K562 (cell line): Measurements from ENCODE around the gene GNG7. TPM values are rescaled to one million over a fixed set of nuclear protein-coding genes. Genes with fewer than 3 reads are reported as not detected.

ENCODE experiments used
- BRCA1 ChIP-seq, 2 experiments: fragments of 450-650 bp in 1 of 2; sonication (generic) in 1 of 2; formaldehyde crosslinking in 1 of 2; IDR thresholded peaks; 2 replicates each; pipeline versions ENCODE4 v1.5.0 to v1.6.1; 2017 to 2020; ENCODE audit warnings: mild to moderate bottlenecking in 1 of 2, missing genetic modification reagents in 1 of 2
- CBX5 ChIP-seq: IDR thresholded peaks from 2 replicates; pipeline ENCODE4 v1.6.1; 2014; ENCODE audit warnings: low read depth, borderline replicate concordance
- CREBBP ChIP-seq: IDR thresholded peaks from one replicate; pipeline ENCODE4 v1.6.1; 2012; ENCODE audit warnings: low read depth, mild to moderate bottlenecking, control low read depth, inconsistent platforms, low read length
- DPF2 ChIP-seq: fragments of 450-650 bp; IDR thresholded peaks from 2 replicates; pipeline ENCODE4 v1.6.1; 2016
- FOSL1 ChIP-seq: fragments of 200-800 bp; sonication (Bioruptor generic); conservative IDR thresholded peaks from 2 replicates; pipeline ENCODE4 v1.6.1; 2016; ENCODE audit warnings: missing genetic modification characterization, missing compliant biosample characterization
- HMGN3 ChIP-seq: IDR thresholded peaks from 2 replicates; pipeline ENCODE4 v1.6.1; 2011; ENCODE audit warnings: borderline replicate concordance, low read depth, mild to moderate bottlenecking, mixed read lengths, low read length; ENCODE audit not compliant: insufficient read length; ENCODE audit errors: extremely low read depth
- L3MBTL2 ChIP-seq: fragments of 450-650 bp; IDR thresholded peaks from 2 replicates; pipeline ENCODE4 v1.6.1; 2016; ENCODE audit warnings: mild to moderate bottlenecking, moderate library complexity
- MIER1 ChIP-seq: fragments of 450-650 bp; IDR thresholded peaks from 2 replicates; pipeline ENCODE4 v1.6.1; 2016; ENCODE audit warnings: antibody characterized with exemption, mild to moderate bottlenecking, low read depth
- NFYB ChIP-seq: IDR thresholded peaks from 2 replicates; pipeline ENCODE4 v1.6.1; 2011; ENCODE audit warnings: mild to moderate bottlenecking, moderate library complexity; ENCODE audit not compliant: insufficient read length; ENCODE audit errors: extremely low read depth
- NR2F6 ChIP-seq: fragments of 450-650 bp; formaldehyde crosslinking; IDR thresholded peaks from 2 replicates; pipeline ENCODE4 v1.4.0; 2020; ENCODE audit warnings: mild to moderate bottlenecking
- PHB ChIP-seq: fragments of 250-450 bp; sonication (Bioruptor Pico); IDR thresholded peaks from 2 replicates; pipeline ENCODE4 v1.5.0; 2021
- RAD21 ChIP-seq, 2 experiments: fragments of 250-450 bp in 1 of 2; fragments of 450-650 bp in 1 of 2; sonication (Bioruptor Pico) in 1 of 2; formaldehyde crosslinking in 1 of 2; IDR thresholded peaks in 1 of 2; conservative IDR thresholded peaks in 1 of 2; 2 replicates each; pipeline versions ENCODE4 v1.4.0 to v1.8.0; 2020 to 2022; ENCODE audit warnings: mild to moderate bottlenecking in 2 of 2, moderate library complexity in 1 of 2
- RB1 ChIP-seq: fragments of 450-650 bp; IDR thresholded peaks from 2 replicates; pipeline ENCODE4 v1.6.1; 2017; ENCODE audit warnings: low read depth, mild to moderate bottlenecking
- RBM39 ChIP-seq: fragments of 200-400 bp; formaldehyde crosslinking; optimal IDR thresholded peaks from 2 replicates; pipeline ENCODE3; 2018; ENCODE audit warnings: low read depth, low read length
- SMARCE1 ChIP-seq: fragments of 450-650 bp; IDR thresholded peaks from 2 replicates; pipeline ENCODE4 v1.7.1; 2016; ENCODE audit warnings: mild to moderate bottlenecking
- TRIM28 ChIP-seq: fragments of 450-650 bp; IDR thresholded peaks from 2 replicates; pipeline ENCODE4 v1.6.1; 2017
- U2AF2 ChIP-seq: fragments of 200-400 bp; formaldehyde crosslinking; optimal IDR thresholded peaks from 2 replicates; pipeline ENCODE3; 2017; ENCODE audit warnings: low read depth, mild to moderate bottlenecking, low read length
- UBTF ChIP-seq, 2 experiments: IDR thresholded peaks; 2 replicates each; pipeline ENCODE4 v1.6.1; 2012; ENCODE audit warnings: improper control_type of control experiment in 2 of 2, low read depth in 2 of 2, low read length in 2 of 2, borderline replicate concordance in 1 of 2
- YY1 ChIP-seq, 3 experiments: IDR thresholded peaks; 2 replicates each; pipeline ENCODE4 v1.6.1; 2011; ENCODE audit warnings: low read length in 2 of 3, mild to moderate bottlenecking in 2 of 3, moderate library complexity in 2 of 3, borderline replicate concordance in 1 of 3, control low read depth in 1 of 3, low read depth in 1 of 3; ENCODE audit not compliant: insufficient read depth in 3 of 3, insufficient replicate concordance in 2 of 3, control insufficient read depth in 1 of 3, insufficient read length in 1 of 3; ENCODE audit errors: extremely low read depth in 1 of 3
- ZBTB9 ChIP-seq: fragments of 450-650 bp; formaldehyde crosslinking; IDR thresholded peaks from 2 replicates; pipeline ENCODE4 v1.4.0; 2020; ENCODE audit warnings: mild to moderate bottlenecking, moderate library complexity
- ZC3H11A ChIP-seq: IDR thresholded peaks from 2 replicates; pipeline ENCODE4 v1.6.1; 2012; ENCODE audit warnings: low read depth, low read length, improper control_type of control experiment
- ZNF395 ChIP-seq: fragments of 200-800 bp; sonication (Bioruptor generic); IDR thresholded peaks from 2 replicates; pipeline ENCODE4 v1.6.1; 2017; ENCODE audit warnings: missing genetic modification characterization, missing compliant biosample characterization
- ZNF589 ChIP-seq: fragments of 200-800 bp; sonication (Bioruptor generic); IDR thresholded peaks from 2 replicates; pipeline ENCODE4 v1.6.1; 2016; ENCODE audit warnings: low read depth, missing genetic modification characterization, missing compliant biosample characterization
- polyA plus RNA-seq, 8 experiments: library from polyadenylated mRNA; depleted of rRNA in 4 of 8; stranded (reverse) in 5 of 8; unstranded in 3 of 8; fragments of >200 nt; fragmentation: Nextera tagmentation in 2 of 8; fragmentation: Illumina TruSeq in 1 of 8; extraction: Ambion mirVana in 2 of 8; extraction: Trizol in 1 of 8; gene quantifications; 2 replicates each; pipeline versions ENCODE4 v1.2.1 to v1.2.3, GENCODE V29; 2011 to 2014; ENCODE audit warnings: inconsistent platforms in 1 of 8, missing spikeins in 1 of 8
- total RNA-seq, 7 experiments: library from RNA; depleted of rRNA in 6 of 7; stranded (reverse); fragments of >200 nt in 6 of 7; fragmentation: Illumina TruSeq in 2 of 7; extraction: Trizol in 2 of 7; gene quantifications; 2 replicates each; pipeline versions ENCODE4 v1.2.1 to v1.2.3, GENCODE V29; 2011 to 2021; ENCODE audit warnings: low replicate concordance in 1 of 7

Gene GNG7
- total and polyA plus RNA-seq, 9 of the 15 experiments (the other 6 are each of a cell fraction or from before 2014, with no cell fraction given): 0.01 to 0.20 (median 0.06) TPM; not detected in 1

GRCh38 chr19:2739602-2740313 lies 37.3 kb upstream of the GNG7 start, which contains the start of gene SLC39A3 (continued):
- TF ChIP-seq UBTF (IDR thresholded peaks at IDR 0.05; ENCODE audit: borderline replicate concordance in 1 of 2, low read depth in 2 of 2, low read length in 2 of 2) (peak in 1 of 2 experiments; percentile 59; a peak in 1 of 4 replicates), CREBBP (no peak), ZBTB9 (peak; percentile 72; the same call in 1 of the 2 replicates), PHB (CRISPR knock-in tag) (no peak), HMGN3 (peak; percentile 49), U2AF2 (no peak), CBX5 (no peak), RAD21 (CRISPR knock-in tag; conservative IDR thresholded peaks at IDR 0.05 in 1 of 2, IDR thresholded peaks at IDR 0.05 in 1 of 2) (no peak), DPF2 (0 out of 2 replicates have a peak, but pooled peaks have one; percentile 34), YY1 (IDR thresholded peaks at IDR 0.05; ENCODE audit: borderline replicate concordance in 1 of 3, control insufficient read depth in 1 of 3, extremely low read depth in 1 of 3, insufficient read depth in 3 of 3, insufficient read length in 1 of 3, insufficient replicate concordance in 2 of 3, low read depth in 1 of 3, low read length in 2 of 3) (peak in 2 of 3 experiments; percentile 66 to 72), RBM39 (no peak), BRCA1 (IDR thresholded peaks at IDR 0.05) (no peak), BRCA1 (CRISPR knock-in tag; IDR thresholded peaks at IDR 0.05) (no peak), NR2F6 (CRISPR knock-in tag) (0 out of 2 replicates have a peak, but pooled peaks have one; percentile 19), TRIM28 (peak; percentile 36; the same call in 1 of the 2 replicates), ZC3H11A (peak; percentile 86; the same call in 1 of the 2 replicates), RB1 (peak; percentile 97), ZNF395 (CRISPR knock-in tag) (peak; percentile 99), SMARCE1 (no peak), NFYB (peak; percentile 61), FOSL1 (tag) (no peak), MIER1 (peak; percentile 99), L3MBTL2 (peak; percentile 20; the same call in 1 of the 2 replicates), ZNF589 (CRISPR knock-in tag) (peak; percentile 80)
